Upper lobe of left lung (tissue), 6 donors: ENCODE results near the gene IL27RA. TPM values are rescaled to one million over a fixed set of nuclear protein-coding genes. Genes with fewer than 3 reads are reported as not detected.

ENCODE experiments used
- ATAC-seq, 2 donors: fragments of 200-7000 bp; cut with Tn5 transposase; one replicate each; pipeline ENCODE4 v1.9.1; 2022; ENCODE audit warnings: mild to moderate bottlenecking in 2 of 2, moderate library complexity in 2 of 2; ENCODE audit not compliant: low FRiP score in 2 of 2
- DNase-seq, 2 donors: peaks; one replicate each; pipeline ENCODE4 v3.0.0-alpha.2; 2019 to 2020
- H3K27ac ChIP-seq, 4 donors: fragments of 200-600 bp; sonication (generic); one replicate each; pipeline ENCODE4 v1.5.1; 2016 to 2019
- H3K27me3 ChIP-seq, 4 donors: fragments of 200-600 bp; sonication (generic); one replicate each; pipeline ENCODE4 v1.5.1; 2017 to 2019
- H3K36me3 ChIP-seq, 4 donors: fragments of 200-600 bp; sonication (generic); one replicate each; pipeline ENCODE4 v1.5.1; 2016 to 2019
- H3K4me1 ChIP-seq, 4 donors: fragments of 200-600 bp; sonication (generic); one replicate each; pipeline ENCODE4 v1.5.1; 2018 to 2019
- H3K4me3 ChIP-seq, 4 donors: fragments of 200-600 bp; sonication (generic); one replicate each; pipeline ENCODE4 v1.5.1; 2017 to 2019; ENCODE audit warnings: mild to moderate bottlenecking in 2 of 4, moderate library complexity in 1 of 4
- H3K9me3 ChIP-seq, 4 donors: fragments of 200-600 bp; sonication (generic); one replicate each; pipeline ENCODE4 v1.5.1; 2018 to 2019
- CTCF ChIP-seq, 6 experiments: fragments of 450-650 bp in 4 of 6; fragments of 200-600 bp in 2 of 6; sonication (generic) in 2 of 6; IDR thresholded peaks; one replicate each; pipeline ENCODE4 v1.5.1; 2016 to 2019; ENCODE audit warnings: antibody characterized with exemption in 6 of 6
- EP300 ChIP-seq, 4 donors: sonication (generic); formaldehyde crosslinking; IDR thresholded peaks; one replicate each; pipeline ENCODE4 v1.5.1; 2017; ENCODE audit warnings: antibody characterized with exemption in 4 of 4, control low read depth in 2 of 4
- POLR2A ChIP-seq, 4 donors: fragments of 450-650 bp; IDR thresholded peaks; one replicate each; pipeline ENCODE4 v1.5.1; 2016 to 2017; ENCODE audit warnings: antibody characterized with exemption in 4 of 4, mild to moderate bottlenecking in 2 of 4
- POLR2AphosphoS5 ChIP-seq, 2 donors: sonication (generic); formaldehyde crosslinking; IDR thresholded peaks; one replicate each; pipeline ENCODE4 v1.5.1; 2017; ENCODE audit warnings: antibody characterized with exemption in 2 of 2
- WGBS, 2 donors: methylation state at CpG; one replicate each; pipeline ENCODE4 v1.1.5; 2017 to 2018; 5-methylcytosine and 5-hydroxymethylcytosine counted together
- total RNA-seq, 6 donors: library from RNA; depleted of rRNA in 4 of 6; stranded (reverse); fragments of >200 nt in 4 of 6; gene quantifications; one replicate each; pipeline versions ENCODE4 v1.1.0 to v1.2.1, GENCODE V29; 2016 to 2021
- donor health status: DM: no; HTN: no; CAD: no; lungs with moderate emphysema.
- donor health status: DM: no; HTN: yes; CAD: no; lungs with severe emphysema.

IL27RA gene
- total RNA-seq, 6 donors from 2014 or later, result 9.3 to 24.4 (median 14.6) TPM

GRCh38 chr19:14006085-14006765, 25.3 kb upstream of the IL27RA start, which contains the start of gene RFX1:
TSS of gene RFX1 (minus strand) at chr19:14006320. CDS start at chr19:13993843, 12,477 bp downstream.
- H3K4me1 ChIP-seq, result peaks cover 33 to 42% (median 39%) of the 10 kb centered on the region in 4 donors
- TF ChIP-seq CTCF (IDR thresholded peaks at IDR 0.05) (peak in 1 of 6 experiments; percentile 4), POLR2AphosphoS5 (IDR thresholded peaks at IDR 0.05) (no peak), POLR2A (IDR thresholded peaks at IDR 0.05) (no peak)
- peak within 1 kb of the TSS; percentile 97 to 100 (median 100) for H3K27ac ChIP-seq
- ATAC-seq, result peak; percentile 91 to 97
- WGBS, 2 donors, result 0% methylated on average over 19 to 30 of the region's 58 CpGs
- DNase-seq, result peak; percentile 98 to 100
- peak within 1 kb of the TSS; percentile 72 to 91 (median 83) for H3K4me3 ChIP-seq
- no peaks in the 10 kb centered on the region for H3K27me3 ChIP-seq
- H3K9me3 ChIP-seq, result no peaks in the 10 kb centered on the region
- no peaks in the 10 kb centered on the region for H3K36me3 ChIP-seq

- H3K9me3 ChIP-seq, result no peaks in the 10 kb centered on the region
- TF ChIP-seq POLR2A (IDR thresholded peaks at IDR 0.05) (peak in 3 of 4 donors; percentile 4 to 83 (median 80)), POLR2AphosphoS5 (IDR thresholded peaks at IDR 0.05) (peak; percentile 76 to 87), CTCF (IDR thresholded peaks at IDR 0.05) (peak in 3 of 6 experiments; percentile 15 to 38 (median 36)), EP300 (IDR thresholded peaks at IDR 0.05) (no peak)
- DNase-seq (peak; percentile 77 to 96), ATAC-seq (peak; percentile 70 to 72)
- H3K4me3 ChIP-seq, result peak overlapping the region; percentile 42 to 85 (median 76)
- peaks cover 33 to 41% (median 36%) of the 10 kb centered on the region in 4 donors for H3K4me1 ChIP-seq
- peak overlapping the region; percentile 97 to 100 (median 100) for H3K27ac ChIP-seq
- H3K36me3 ChIP-seq, result no peaks in the 10 kb centered on the region
- 7 to 28% methylated on average over 8 to 37 of the region's 56 CpGs for WGBS, 2 donors
- H3K27me3 ChIP-seq, result no peaks in the 10 kb centered on the region
These were observed 24.6 kb upstream of the IL27RA start for GRCh38 chr19:14006766-14007562.

GRCh38 chr19:14012378-14012915, 19.1 kb upstream of the IL27RA start:
- ATAC-seq (no peak), DNase-seq (no peak)
- WGBS, 2 donors, result 84 to 100% methylated on average over 2 of the region's 2 CpGs
- H3K27ac ChIP-seq, result no peak overlapping the region
- H3K4me3 ChIP-seq, result no peak overlapping the region
- no peaks in the 10 kb centered on the region for H3K9me3 ChIP-seq
- no peaks in the 10 kb centered on the region for H3K27me3 ChIP-seq
- H3K36me3 ChIP-seq, result no peaks in the 10 kb centered on the region
- TF ChIP-seq CTCF (IDR thresholded peaks at IDR 0.05) (no peak), EP300 (IDR thresholded peaks at IDR 0.05) (no peak), POLR2AphosphoS5 (IDR thresholded peaks at IDR 0.05) (no peak), POLR2A (IDR thresholded peaks at IDR 0.05) (no peak)
- peaks cover 0 to 3% (median under 1%) of the 10 kb centered on the region in 4 donors for H3K4me1 ChIP-seq

GRCh38 chr19:14015524-14016035, 16.0 kb upstream of the IL27RA start:
- no peaks in the 10 kb centered on the region for H3K36me3 ChIP-seq
- H3K4me3 ChIP-seq, result no peak overlapping the region
- DNase-seq (no peak), ATAC-seq (no peak)
- H3K9me3 ChIP-seq, result no peaks in the 10 kb centered on the region
- WGBS, 2 donors, result 74 to 80% methylated on average over 8 of the region's 8 CpGs
- peak overlapping the region in 2 of 4 donors; percentile 1 to 30 for H3K27ac ChIP-seq
- TF ChIP-seq POLR2AphosphoS5 (IDR thresholded peaks at IDR 0.05) (no peak), POLR2A (IDR thresholded peaks at IDR 0.05) (no peak), CTCF (IDR thresholded peaks at IDR 0.05) (no peak), EP300 (IDR thresholded peaks at IDR 0.05) (no peak)
- peaks cover 0 to 9% (median 0%) of the 10 kb centered on the region in 4 donors for H3K4me1 ChIP-seq
- H3K27me3 ChIP-seq, result no peaks in the 10 kb centered on the region
